HCEC 1CT (cell line): ENCODE results near the gene DYRK3.
A peak's percentile ranks its signal among the peaks of the same experiment; 100 is the strongest.
"Not testable (repeated sequence)": the region's sequence is repeated elsewhere in the genome, so short reads cannot be mapped to it uniquely, and the experiment has no call there.

ENCODE experiments used
- DNase-seq: peaks from one replicate; pipeline ENCODE4 v3.0.0-alpha.2; 2017

The DYRK3 gene

DNA sequence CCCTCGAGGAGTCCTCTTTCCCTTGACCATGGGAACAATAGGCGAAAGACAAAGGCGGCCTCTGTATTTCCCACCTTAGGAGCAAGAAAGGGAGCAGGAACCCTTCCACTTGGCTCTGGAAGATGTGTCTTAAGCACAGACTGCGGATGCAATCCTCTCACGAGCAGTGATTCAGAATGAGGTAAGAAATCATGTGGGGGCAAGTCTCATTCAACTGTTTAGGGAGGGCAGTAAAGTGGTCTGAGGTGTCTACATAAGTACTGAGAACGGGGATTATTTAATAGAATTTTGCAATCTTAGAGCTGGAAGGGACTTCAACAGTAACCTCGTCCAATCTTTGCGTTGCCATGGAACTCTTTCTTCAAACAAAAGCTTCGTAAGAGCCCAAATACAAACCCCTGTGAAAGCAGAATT lies 1.6 kb upstream of the DYRK3 start:
- peak; percentile 96 for DNase-seq

DNA sequence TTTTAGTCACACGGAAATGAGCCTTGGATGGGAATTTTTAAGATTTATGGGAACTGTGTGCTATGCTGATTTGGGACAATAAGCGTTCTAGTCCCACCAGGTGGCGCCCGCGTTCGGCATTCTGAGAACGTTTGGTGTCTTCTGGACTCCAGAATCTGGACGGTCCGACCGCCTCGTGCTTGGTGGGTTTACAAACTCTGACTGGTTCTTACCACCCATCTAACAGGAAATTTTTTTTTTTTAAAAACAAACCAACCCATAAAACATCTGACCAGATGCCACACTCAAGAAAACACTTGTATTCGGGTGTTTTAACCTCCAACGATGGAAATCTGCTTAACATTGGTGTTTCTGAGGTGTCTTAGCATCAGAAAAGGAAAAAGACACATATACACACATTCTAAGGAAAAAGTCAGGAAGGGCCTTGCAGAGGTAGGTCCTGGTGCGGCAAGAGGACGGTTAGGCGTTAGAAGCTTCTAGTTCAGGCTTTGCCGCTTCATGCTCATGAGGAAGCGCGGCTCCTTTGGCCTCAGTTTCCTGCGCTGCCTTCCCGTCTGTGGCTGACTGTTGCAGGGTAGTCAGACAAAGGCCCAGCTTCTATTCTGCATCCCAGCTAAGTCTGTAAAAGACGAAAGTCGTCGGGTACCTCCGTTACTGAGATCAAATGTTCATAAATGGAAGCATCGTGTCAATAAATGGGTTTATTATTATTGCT lies 814 bp upstream of the DYRK3 start:
- DNase-seq, result peak; percentile 86

DNA sequence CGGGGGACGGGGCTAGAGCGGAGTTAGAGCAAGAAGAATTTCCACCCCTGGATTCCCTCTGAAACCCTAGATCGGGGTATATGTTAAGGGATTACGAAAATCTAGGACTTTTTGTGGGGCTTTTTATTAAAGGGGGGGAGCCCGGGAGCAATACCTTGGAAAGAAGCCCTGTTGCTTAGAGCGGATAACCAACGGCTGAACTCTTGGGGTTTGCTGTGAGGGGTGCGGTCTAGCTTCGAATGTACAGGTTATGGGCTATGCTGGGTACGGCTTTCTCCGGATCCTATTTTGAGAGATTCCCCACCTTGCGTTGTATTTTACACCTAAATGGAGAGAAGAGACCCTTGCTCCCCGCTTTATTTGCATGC lies 626 bp downstream of the DYRK3 start:
- DNase-seq, result peak; percentile 38

GRCh38 chr1:206636671-206637070 lies 1.3 kb downstream of the DYRK3 start:
- DNase-seq, result no peak

DNA sequence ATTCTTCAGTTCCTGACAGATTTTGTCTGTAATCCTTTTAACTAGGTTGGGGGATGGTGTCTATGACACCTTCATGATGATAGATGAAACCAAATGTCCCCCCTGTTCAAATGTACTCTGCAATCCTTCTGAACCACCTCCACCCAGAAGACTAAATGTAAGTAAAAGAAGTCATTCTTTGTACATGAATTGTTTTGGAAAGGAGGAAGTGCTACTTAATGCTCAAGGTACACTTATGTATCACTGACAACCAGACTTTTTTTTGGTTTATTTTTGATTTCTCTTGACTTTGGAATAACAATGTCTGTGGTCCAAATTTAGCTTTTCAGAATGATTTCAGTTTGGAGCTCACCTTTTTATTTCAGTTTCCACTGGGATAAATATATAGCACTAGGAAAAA lies 2.3 kb downstream of the DYRK3 start:
- DNase-seq, result no peak

GRCh38 chr1:206642074-206642473 lies 6.7 kb downstream of the DYRK3 start:
- not testable (repeated sequence) for DNase-seq

GRCh38 chr1:206643118-206643698 lies 7.9 kb downstream of the DYRK3 start:
- no peak for DNase-seq

DNA sequence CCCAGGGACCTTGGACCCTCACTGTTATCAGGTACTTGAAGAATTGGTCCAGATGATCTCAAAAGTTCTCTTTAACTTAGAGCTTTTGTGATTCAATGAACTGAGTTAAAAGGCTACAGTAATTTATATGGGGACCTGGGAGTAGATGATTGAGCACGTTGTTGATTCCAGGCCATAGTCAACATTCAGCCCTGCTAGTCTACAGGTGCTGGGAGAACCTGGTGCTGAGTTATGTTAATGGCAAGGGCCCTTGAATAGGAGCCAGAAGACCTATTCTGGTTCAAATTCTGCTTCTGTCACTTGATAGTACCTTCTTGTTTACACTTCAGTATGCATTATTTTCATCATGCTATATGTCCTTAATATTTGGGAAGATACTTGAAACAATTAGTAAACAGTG lies 11.2 kb downstream of the DYRK3 start:
- DNase-seq, result no peak

DNA sequence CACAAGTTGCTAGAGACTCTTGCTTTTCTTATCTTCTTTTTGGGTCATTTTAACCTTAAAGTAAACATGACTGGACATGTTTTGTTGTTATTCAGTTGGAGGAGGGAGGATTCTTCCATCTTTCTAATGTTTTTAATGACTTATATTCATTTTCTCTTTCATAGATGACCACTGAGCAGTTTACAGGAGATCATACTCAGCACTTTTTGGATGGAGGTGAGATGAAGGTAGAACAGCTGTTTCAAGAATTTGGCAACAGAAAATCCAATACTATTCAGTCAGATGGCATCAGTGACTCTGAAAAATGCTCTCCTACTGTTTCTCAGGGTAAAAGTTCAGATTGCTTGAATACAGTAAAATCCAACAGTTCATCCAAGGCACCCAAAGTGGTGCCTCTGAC lies 11.9 kb downstream of the DYRK3 start:
- no peak for DNase-seq

GRCh38 chr1:206649261-206649921 lies 14.1 kb downstream of the DYRK3 start:
- no peak for DNase-seq

- no peak for DNase-seq
Measured at GRCh38 chr1:206651014-206651413, 15.7 kb downstream of the DYRK3 start.

DNA sequence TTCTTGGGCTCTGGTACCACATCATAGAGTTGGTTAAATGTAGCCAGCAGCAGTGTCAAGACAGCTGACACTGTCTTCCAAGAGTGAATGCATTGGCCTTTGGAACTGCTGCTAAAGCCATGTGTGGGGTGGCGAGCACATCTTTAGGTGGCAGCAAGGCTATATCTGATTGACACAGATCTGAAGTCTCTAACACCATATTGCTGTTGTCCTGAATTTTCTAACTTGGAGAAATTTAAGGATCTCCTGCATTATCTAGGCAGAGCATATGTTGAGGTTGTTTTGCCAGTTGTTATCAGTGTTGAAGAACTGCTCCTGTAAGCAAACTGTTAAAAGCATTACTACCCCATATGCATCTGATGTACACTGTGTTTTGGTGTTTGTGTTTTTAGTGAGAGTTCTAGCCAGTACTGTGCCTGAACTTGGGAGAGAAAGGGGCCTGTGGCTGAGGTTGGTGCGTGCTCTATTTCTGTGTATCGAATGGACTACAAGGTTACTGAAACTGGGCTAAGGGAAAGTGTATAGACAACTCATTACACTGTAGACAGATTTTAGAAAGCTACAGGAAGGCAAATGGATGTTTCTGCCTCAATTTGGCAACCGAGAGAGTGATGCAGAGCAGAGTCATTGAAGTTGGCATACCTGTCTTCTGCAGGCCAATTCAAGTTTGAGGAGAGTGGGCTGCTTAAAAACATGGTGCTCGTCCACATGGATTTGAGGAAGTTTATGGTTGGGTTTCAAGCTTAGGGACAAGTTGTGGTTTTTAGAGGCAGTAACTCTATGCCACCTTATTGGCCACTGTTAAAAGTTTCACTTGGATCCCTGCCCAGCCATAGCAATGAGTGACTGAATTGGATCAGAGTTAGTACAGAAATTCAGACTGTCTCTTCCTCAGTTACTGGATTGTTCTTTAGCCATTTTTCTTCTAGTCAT lies 16.9 kb downstream of the DYRK3 start:
- no peak for DNase-seq

- DNase-seq, result no peak
Measured at GRCh38 chr1:206653715-206654459, 18.6 kb downstream of the DYRK3 start.

DNA sequence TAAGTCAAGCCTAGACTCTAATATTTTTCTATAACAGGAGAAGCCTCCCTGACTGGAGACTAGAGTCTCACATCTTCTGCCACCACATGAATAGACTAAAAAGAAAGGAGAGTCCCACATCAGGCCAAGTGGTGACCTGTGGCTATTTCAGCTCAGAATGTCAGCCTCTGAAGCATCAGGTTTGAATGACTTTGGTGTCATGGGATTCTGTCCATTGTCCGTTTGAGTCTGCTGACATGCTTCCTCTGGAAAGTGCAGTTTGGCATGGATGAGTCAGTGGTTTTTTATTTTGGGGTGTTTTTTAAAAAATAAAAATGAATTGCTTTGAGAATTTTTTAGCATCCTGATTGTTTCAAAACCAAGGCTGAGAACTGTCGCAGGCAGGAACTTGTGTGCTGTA lies 19.5 kb downstream of the DYRK3 start:
- no peak for DNase-seq

DNA sequence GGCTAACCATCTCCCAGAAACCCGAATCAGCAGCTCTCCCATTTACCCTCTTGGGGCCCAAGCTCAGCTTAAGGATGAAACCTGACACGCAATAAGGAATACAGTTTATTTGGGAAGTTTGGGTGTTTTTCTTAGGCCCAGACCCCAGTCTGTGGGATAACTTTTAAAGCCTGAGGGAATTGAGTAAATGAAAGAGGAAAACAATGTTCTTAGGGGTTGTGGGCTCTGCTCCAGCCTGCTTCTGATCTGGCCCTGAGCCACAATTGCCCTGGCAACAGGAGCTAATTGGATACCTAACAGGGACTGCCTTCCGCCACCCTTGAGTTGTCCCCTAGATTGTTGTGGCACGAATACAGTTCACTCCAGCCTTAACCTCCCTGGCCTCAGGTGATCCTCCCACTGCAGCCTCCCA lies 20.1 kb downstream of the DYRK3 start:
- DNase-seq, result no peak

GRCh38 chr1:206656936-206657335 lies 21.6 kb downstream of the DYRK3 start:
- DNase-seq, result no peak

DNA sequence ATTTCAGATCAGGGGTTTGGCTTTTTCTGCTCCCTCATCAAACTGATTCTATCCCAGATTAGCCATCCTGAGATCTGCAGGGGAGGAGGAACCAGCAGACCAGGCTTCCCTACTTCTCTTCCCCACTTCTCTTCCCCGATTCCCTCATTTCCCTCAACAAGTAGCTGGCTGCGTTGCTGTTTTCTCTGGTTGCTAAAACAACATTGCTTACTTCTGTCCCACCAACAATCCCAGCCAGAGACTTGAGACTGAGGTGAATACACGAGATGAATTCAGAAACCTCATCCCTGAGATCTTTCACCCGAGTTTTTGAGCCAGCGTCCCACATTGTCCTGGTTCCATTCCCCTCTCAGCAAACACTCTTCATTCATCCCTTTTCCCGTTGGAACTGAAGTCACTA lies 22.4 kb downstream of the DYRK3 start:
- DNase-seq, result no peak

DNA sequence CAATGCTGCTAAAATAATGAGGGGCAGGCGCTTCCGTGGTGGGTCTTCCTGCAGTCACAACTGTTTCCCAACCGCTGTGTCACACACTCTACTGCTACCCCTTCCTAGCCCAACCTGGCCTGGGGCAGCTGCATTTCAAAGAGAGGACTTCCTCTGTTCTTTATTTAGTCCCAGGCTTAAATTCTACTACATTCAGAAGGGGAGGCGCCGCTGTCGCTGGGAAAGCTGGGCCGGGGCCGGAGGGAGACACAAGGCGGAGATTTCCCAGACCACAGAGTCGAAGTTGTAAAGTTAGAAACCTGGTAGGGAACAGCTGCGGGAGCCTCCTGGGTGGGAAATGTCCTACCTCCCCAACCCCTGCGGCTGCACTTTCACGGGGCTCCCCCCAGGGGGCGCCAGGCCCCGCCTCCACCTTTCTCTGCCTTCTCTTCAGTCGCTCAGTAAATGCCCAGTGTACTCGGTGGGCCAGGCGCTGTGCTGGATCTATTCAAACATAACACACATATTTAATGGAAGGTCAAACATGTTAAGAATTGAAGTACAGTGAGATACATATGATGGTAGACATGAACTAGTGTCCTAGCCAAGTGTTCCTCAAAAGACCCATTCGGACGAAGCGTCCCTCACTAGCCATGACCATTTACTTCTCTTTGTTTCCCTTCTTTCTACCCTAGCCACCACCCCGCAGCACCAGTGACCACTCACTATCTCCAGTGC lies 23.1 kb downstream of the DYRK3 start:
- DNase-seq, result no peak

DNA sequence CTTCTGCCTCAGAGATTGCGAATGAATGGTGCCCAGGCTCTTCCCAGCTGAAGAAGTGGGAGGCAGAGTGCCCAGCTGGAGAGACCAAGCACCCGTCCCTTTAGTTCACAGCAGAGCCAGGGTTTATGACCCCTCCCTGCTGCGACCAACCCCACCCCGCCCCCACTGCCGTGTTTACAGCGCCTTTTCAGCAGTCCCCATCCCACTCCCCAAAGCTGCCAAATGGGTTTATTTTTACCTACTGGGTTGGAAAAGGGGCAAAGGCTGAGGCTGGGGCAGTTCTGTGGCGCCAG lies 23.6 kb downstream of the DYRK3 start:
- no peak for DNase-seq

- DNase-seq, result no peak
Measured at GRCh38 chr1:206660136-206660535, 24.8 kb downstream of the DYRK3 start.

GRCh38 chr1:206661161-206661820 lies 26.0 kb downstream of the DYRK3 start:
- DNase-seq, result no peak
